ENCODE results near the gene POU3F1.

Gene POU3F1

GRCh38 chr1:38073534-38074301, 27.1 kb upstream of the POU3F1 start:
- no peak for DNase-seq (ENCODE audit: low read depth, low spot score)

GRCh38 chr1:38072858-38073257, 26.3 kb upstream of the POU3F1 start:
- DNase-seq (ENCODE audit: low read depth, low spot score) = no peak

GRCh38 chr1:38071312-38072256, 25.0 kb upstream of the POU3F1 start:
- DNase-seq (ENCODE audit: low read depth, low spot score) = no peak

- no peak for DNase-seq (ENCODE audit: low read depth, low spot score)
These were observed 22.4 kb upstream of the POU3F1 start for GRCh38 chr1:38068980-38069340.

GRCh38 chr1:38068220-38068979, 21.8 kb upstream of the POU3F1 start:
- no peak for DNase-seq (ENCODE audit: low read depth, low spot score)

- no peak for DNase-seq (ENCODE audit: low read depth, low spot score)
These were observed 17.8 kb upstream of the POU3F1 start for GRCh38 chr1:38064197-38064903.

- DNase-seq (ENCODE audit: low read depth, low spot score) = no peak
These were observed 17.0 kb upstream of the POU3F1 start for GRCh38 chr1:38063616-38064015.

- no peak for DNase-seq (ENCODE audit: low read depth, low spot score)
These were observed 16.0 kb upstream of the POU3F1 start for GRCh38 chr1:38062361-38063288.

GRCh38 chr1:38061883-38062328, 15.3 kb upstream of the POU3F1 start:
- DNase-seq (ENCODE audit: low read depth, low spot score) = no peak

- DNase-seq (ENCODE audit: low read depth, low spot score) = no peak
These were observed 14.7 kb upstream of the POU3F1 start for GRCh38 chr1:38061290-38061689.

- no peak for DNase-seq (ENCODE audit: low read depth, low spot score)
These were observed 13.9 kb upstream of the POU3F1 start for GRCh38 chr1:38060498-38060897.

- DNase-seq (ENCODE audit: low read depth, low spot score) = no peak
These were observed 13.2 kb upstream of the POU3F1 start for GRCh38 chr1:38059635-38060250.

GRCh38 chr1:38055965-38056364, 9.4 kb upstream of the POU3F1 start:
- DNase-seq (ENCODE audit: low read depth, low spot score) = no peak

- DNase-seq (ENCODE audit: low read depth, low spot score) = no peak
These were observed 8.8 kb upstream of the POU3F1 start for GRCh38 chr1:38055398-38055797.

GRCh38 chr1:38053416-38054091, 7.0 kb upstream of the POU3F1 start:
- DNase-seq (ENCODE audit: low read depth, low spot score) = no peak

GRCh38 chr1:38052750-38053415, 6.3 kb upstream of the POU3F1 start:
- DNase-seq (ENCODE audit: low read depth, low spot score) = no peak

GRCh38 chr1:38051079-38051543, 4.5 kb upstream of the POU3F1 start:
- no peak for DNase-seq (ENCODE audit: low read depth, low spot score)

- DNase-seq (ENCODE audit: low read depth, low spot score) = no peak
These were observed 3.9 kb upstream of the POU3F1 start for GRCh38 chr1:38050397-38051078.

All from brain pericyte (primary cell).